CD14-positive monocyte (primary cell): Measurements from ENCODE around the gene DNAAF3. TPM values are rescaled to one million over a fixed set of nuclear protein-coding genes. Genes with fewer than 3 reads are reported as not detected.

Experiments used
- DNase-seq, 3 donors: peaks; one replicate each; pipeline ENCODE4 v3.0.0-alpha.2; 2011 to 2022
- H2AFZ ChIP-seq: 2 replicates; pipeline ENCODE4 v1.6.0; 2012; ENCODE audit warnings: mild to moderate bottlenecking, low read depth, low read length, inconsistent platforms; ENCODE audit not compliant: insufficient read depth, poor library complexity, severe bottlenecking
- H3K27ac ChIP-seq, 2 donors: 1 replicate in 1 of 2; 2 replicates in 1 of 2; pipeline ENCODE4 v1.5.1; 2012 to 2013; ENCODE audit warnings: low read length in 2 of 2, control low read depth in 1 of 2, inconsistent platforms in 1 of 2, low read depth in 1 of 2, mild to moderate bottlenecking in 1 of 2
- H3K27me3 ChIP-seq, 2 donors: one replicate each; pipeline versions ENCODE4 v1.6.0 to v1.6.1; 2011 to 2013; ENCODE audit warnings: low read length in 2 of 2; ENCODE audit not compliant: control insufficient read depth in 2 of 2, insufficient read depth in 2 of 2
- H3K36me3 ChIP-seq, 2 donors: replicated peaks in 1 of 2; 1 replicate in 1 of 2; 2 replicates in 1 of 2; pipeline versions ENCODE4 v1.5.1 to v1.6.1; 2012 to 2013; ENCODE audit warnings: low read length in 2 of 2, control low read depth in 1 of 2, inconsistent platforms in 1 of 2, mild to moderate bottlenecking in 1 of 2; ENCODE audit not compliant: insufficient read depth in 2 of 2, control insufficient read depth in 1 of 2
- H3K4me1 ChIP-seq, 2 donors: 1 replicate in 1 of 2; 2 replicates in 1 of 2; pipeline versions ENCODE4 v1.5.1 to v1.6.1; 2012 to 2013; ENCODE audit warnings: low read length in 2 of 2, control low read depth in 1 of 2, inconsistent platforms in 1 of 2, mild to moderate bottlenecking in 1 of 2, moderate library complexity in 1 of 2; ENCODE audit not compliant: insufficient read depth in 2 of 2, control insufficient read depth in 1 of 2
- H3K4me2 ChIP-seq: replicated peaks from 2 replicates; pipeline ENCODE3; 2012; ENCODE audit warnings: low read length, moderate library complexity, mild to moderate bottlenecking; ENCODE audit not compliant: poor library complexity, severe bottlenecking; ENCODE audit errors: extremely low read depth
- H3K4me3 ChIP-seq, 3 experiments: fragments of 200-600 bp in 1 of 3; sonication (generic) in 1 of 3; replicated peaks in 1 of 3; 1 replicate in 2 of 3; 2 replicates in 1 of 3; pipeline ENCODE4 v1.5.1; 2011 to 2013; ENCODE audit warnings: low read length in 3 of 3, mild to moderate bottlenecking in 3 of 3, control low read depth in 2 of 3, low read depth in 2 of 3, inconsistent platforms in 1 of 3, moderate library complexity in 1 of 3
- H3K79me2 ChIP-seq: 2 replicates; pipeline ENCODE4 v1.6.0; 2012; ENCODE audit warnings: mild to moderate bottlenecking, control low read depth, inconsistent platforms, low read length, moderate library complexity; ENCODE audit not compliant: insufficient read depth
- H3K9ac ChIP-seq: 2 replicates; pipeline ENCODE4 v1.6.0; 2017; ENCODE audit warnings: low read length, mild to moderate bottlenecking; ENCODE audit not compliant: insufficient read depth, poor library complexity, severe bottlenecking
- H3K9me3 ChIP-seq, 2 donors: replicated peaks in 1 of 2; 1 replicate in 1 of 2; 2 replicates in 1 of 2; pipeline versions ENCODE4 v1.5.1 to v1.6.1; 2012 to 2013; ENCODE audit warnings: low read length in 2 of 2, control low read depth in 1 of 2; ENCODE audit not compliant: control insufficient read depth in 1 of 2, insufficient read depth in 1 of 2
- H4K20me1 ChIP-seq: 2 replicates; pipeline ENCODE4 v1.6.0; 2012; ENCODE audit warnings: mild to moderate bottlenecking, low read length, control low read depth, moderate library complexity; ENCODE audit not compliant: insufficient read depth
- H3K27ac Mint-ChIP-seq, 7 donors: one replicate each; pipeline ENCODE4 v1.8.0; 2020; ENCODE audit warnings: mild to moderate bottlenecking in 7 of 7, mixed read lengths in 7 of 7, moderate library complexity in 6 of 7, inconsistent platforms in 2 of 7
- H3K27me3 Mint-ChIP-seq, 3 donors: one replicate each; pipeline ENCODE4 v1.8.0; 2021 to 2022; ENCODE audit warnings: low read depth in 3 of 3, mild to moderate bottlenecking in 3 of 3, mixed read lengths in 3 of 3, moderate library complexity in 3 of 3, inconsistent platforms in 1 of 3
- H3K36me3 Mint-ChIP-seq, 2 donors: one replicate each; pipeline ENCODE4 v1.8.0; 2020; ENCODE audit warnings: mixed read lengths in 2 of 2, inconsistent platforms in 1 of 2, mild to moderate bottlenecking in 1 of 2
- H3K4me1 Mint-ChIP-seq: one replicate; pipeline ENCODE4 v1.8.0; 2020; ENCODE audit warnings: mild to moderate bottlenecking, mixed read lengths
- H3K4me3 Mint-ChIP-seq, 2 donors: one replicate each; pipeline ENCODE4 v1.8.0; 2020; ENCODE audit warnings: mild to moderate bottlenecking in 2 of 2, mixed read lengths in 2 of 2, moderate library complexity in 1 of 2
- H3K9me3 Mint-ChIP-seq, 7 donors: one replicate each; pipeline ENCODE4 v1.8.0; 2020 to 2022; ENCODE audit warnings: mixed read lengths in 7 of 7, mild to moderate bottlenecking in 6 of 7, moderate library complexity in 6 of 7, inconsistent platforms in 2 of 7
- WGBS: methylation state at CpG from one replicate; pipeline ENCODE4 v1.1.5; 2013; ENCODE audit warnings: missing lambda C conversion rate; ENCODE audit not compliant: insufficient coverage; 5-methylcytosine and 5-hydroxymethylcytosine counted together
- intact Hi-C, 2 donors: fragments of 100-400 bp; cut with micrococcal nuclease; formaldehyde crosslinking; loops; one replicate each; pipeline versions ENCODE4 v1.15.0 to v1.15.1; 2023
- polyA plus RNA-seq, 3 donors: library from polyadenylated mRNA; depleted of rRNA in 1 of 3; unstranded in 2 of 3; stranded (reverse) in 1 of 3; fragments of 300-500 nt in 2 of 3; fragments of >200 nt in 1 of 3; fragmentation: Illumina TruSeq in 2 of 3; gene quantifications; 1 replicate in 2 of 3; 2 replicates in 1 of 3; pipeline ENCODE4 v1.2.3, GENCODE V29; 2012 to 2021
- TF ChIP-seq, protein P1 (sequence below): fragments of 200-600 bp; IDR thresholded peaks from one replicate; pipeline ENCODE4 v1.8.0; 2022; ENCODE audit warnings: antibody characterized with exemption, mild to moderate bottlenecking

DNAAF3 gene
- polyA plus RNA-seq, 3 donors: 0.19 TPM; not detected in 2

DNA sequence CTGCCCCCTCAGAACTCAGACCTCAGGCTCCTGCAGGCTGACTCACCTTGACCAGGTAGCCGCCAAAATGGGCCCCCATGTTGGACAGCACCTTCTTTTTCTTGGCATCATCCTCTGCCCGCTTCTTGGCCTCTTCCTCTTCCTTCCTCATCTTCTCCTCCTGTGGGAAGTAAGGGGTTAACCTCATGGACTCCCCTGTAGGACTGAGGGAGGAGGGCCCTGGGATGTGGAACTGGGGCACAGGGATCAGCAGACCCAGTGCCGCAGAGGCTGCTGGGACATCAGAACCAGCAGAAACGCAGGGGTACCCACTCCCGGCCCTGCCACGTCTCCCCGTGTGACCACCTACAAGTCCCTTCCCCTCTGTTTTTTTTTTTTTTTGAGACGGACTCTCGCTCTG lies 28.5 kb downstream of the DNAAF3 start:
- Mint-ChIP-seq H3K4me1 (peaks cover 13% of the 10 kb centered on the region), H3K27ac (no peak overlapping the region), H3K9me3 (peaks cover 0 to 7% (median 0%) of the 10 kb centered on the region in 7 donors), H3K27me3 (peaks cover 41 to 46% (median 45%) of the 10 kb centered on the region in 3 donors), H3K4me3 (no peak overlapping the region), H3K36me3 (no peaks in the 10 kb centered on the region)
- H3K4me3 ChIP-seq: no peak overlapping the region
- no peaks in the 10 kb centered on the region for H4K20me1 ChIP-seq
- TF ChIP-seq, protein P1, sequence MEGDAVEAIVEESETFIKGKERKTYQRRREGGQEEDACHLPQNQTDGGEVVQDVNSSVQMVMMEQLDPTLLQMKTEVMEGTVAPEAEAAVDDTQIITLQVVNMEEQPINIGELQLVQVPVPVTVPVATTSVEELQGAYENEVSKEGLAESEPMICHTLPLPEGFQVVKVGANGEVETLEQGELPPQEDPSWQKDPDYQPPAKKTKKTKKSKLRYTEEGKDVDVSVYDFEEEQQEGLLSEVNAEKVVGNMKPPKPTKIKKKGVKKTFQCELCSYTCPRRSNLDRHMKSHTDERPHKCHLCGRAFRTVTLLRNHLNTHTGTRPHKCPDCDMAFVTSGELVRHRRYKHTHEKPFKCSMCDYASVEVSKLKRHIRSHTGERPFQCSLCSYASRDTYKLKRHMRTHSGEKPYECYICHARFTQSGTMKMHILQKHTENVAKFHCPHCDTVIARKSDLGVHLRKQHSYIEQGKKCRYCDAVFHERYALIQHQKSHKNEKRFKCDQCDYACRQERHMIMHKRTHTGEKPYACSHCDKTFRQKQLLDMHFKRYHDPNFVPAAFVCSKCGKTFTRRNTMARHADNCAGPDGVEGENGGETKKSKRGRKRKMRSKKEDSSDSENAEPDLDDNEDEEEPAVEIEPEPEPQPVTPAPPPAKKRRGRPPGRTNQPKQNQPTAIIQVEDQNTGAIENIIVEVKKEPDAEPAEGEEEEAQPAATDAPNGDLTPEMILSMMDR: no peak
- WGBS: 75% methylated on average over 6 of the region's 9 CpGs
- H3K9ac ChIP-seq: no peak overlapping the region
- H2AFZ ChIP-seq: no peak overlapping the region
- H3K27me3 ChIP-seq: peaks cover 0 to 10% of the 10 kb centered on the region in 2 donors
- no peak overlapping the region for H3K4me2 ChIP-seq
- DNase-seq: no peak
- no peaks in the 10 kb centered on the region for H3K9me3 ChIP-seq
- H3K4me1 ChIP-seq: peaks cover 4 to 6% of the 10 kb centered on the region in 2 donors
- no peaks in the 10 kb centered on the region for H3K36me3 ChIP-seq
- H3K27ac ChIP-seq: no peak overlapping the region
- intact Hi-C loops: no loop called here
- no peaks in the 10 kb centered on the region for H3K79me2 ChIP-seq

DNA sequence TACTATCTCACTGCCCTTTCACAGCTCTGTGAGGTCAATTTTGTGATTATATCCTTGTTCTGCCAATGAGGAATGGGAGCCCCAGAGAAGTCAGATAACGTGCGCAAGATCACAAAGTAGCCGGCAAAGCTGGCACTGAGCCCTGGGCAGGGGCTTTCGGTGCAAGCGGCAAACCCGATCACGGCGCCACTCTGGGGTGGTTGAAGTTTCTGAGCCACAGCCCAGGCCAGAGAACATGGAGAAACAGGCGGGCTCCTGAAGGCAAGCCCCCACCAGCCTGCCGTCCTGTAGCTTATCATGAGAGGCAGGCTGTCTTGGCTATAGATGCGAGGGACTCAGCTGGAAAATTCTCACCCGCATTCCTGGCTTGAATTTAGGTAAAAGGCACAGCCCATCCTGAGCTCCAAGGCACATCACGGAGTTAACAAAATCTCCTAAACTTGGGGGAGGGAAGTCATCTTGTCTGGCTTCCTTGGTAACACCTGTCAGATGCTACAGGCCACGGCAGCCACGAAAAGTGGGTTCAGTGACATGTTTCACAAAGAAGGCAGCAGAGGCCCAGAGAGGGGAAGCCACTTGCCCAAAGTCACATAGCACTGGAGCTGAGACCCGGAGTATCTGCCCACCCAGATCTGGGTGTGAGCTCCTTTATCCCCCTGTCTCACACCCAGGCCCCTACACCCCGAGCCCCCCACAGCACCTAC lies 29.9 kb downstream of the DNAAF3 start:
- no peaks in the 10 kb centered on the region for H3K79me2 ChIP-seq
- no peaks in the 10 kb centered on the region for H3K9me3 ChIP-seq
- intact Hi-C loops: no loop called here
- H3K36me3 ChIP-seq: no peaks in the 10 kb centered on the region
- peaks cover 4 to 6% of the 10 kb centered on the region in 2 donors for H3K4me1 ChIP-seq
- DNase-seq: no peak
- no peak overlapping the region for H3K9ac ChIP-seq
- Mint-ChIP-seq H3K36me3 (no peaks in the 10 kb centered on the region), H3K9me3 (peaks cover 0 to 4% (median 0%) of the 10 kb centered on the region in 7 donors), H3K27ac (no peak overlapping the region), H3K4me3 (no peak overlapping the region), H3K4me1 (peaks cover 16% of the 10 kb centered on the region), H3K27me3 (peaks cover 38 to 46% (median 42%) of the 10 kb centered on the region in 3 donors)
- H2AFZ ChIP-seq: no peak overlapping the region
- WGBS: 87% methylated on average over 12 of the region's 17 CpGs
- H3K27me3 ChIP-seq: peaks cover 0 to 11% of the 10 kb centered on the region in 2 donors
- H3K27ac ChIP-seq: no peak overlapping the region
- H3K4me3 ChIP-seq: no peak overlapping the region
- no peak overlapping the region for H3K4me2 ChIP-seq
- H4K20me1 ChIP-seq: no peaks in the 10 kb centered on the region
- TF ChIP-seq, protein P1: no peak
